Measurements from ENCODE around the gene PDCD10.

PDCD10 gene

DNA sequence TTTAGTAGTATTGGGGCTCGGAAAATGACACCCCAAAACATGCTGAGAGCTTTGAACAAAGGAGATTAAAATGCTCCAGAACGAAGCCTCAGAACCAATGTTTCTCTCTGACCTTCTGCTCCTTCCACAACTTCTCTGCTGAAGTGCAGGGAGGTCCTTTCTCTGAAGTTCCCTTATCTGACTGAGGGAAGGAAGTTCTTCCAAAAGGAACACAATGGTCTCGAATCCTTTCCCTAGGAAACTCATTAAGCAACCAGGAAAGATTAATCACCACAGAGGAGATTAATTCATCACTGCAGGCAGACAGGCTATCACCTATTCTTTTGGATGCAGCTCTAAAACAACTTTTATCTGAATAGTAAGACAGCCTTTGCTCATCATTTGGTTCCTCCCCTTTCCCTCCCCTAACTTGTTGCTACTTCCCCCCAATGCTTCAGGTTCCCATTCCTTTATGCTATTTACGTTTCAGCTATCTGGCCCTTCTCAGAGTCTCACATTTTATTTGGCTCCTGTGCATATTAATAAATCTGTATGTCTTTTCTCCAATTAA, 62.7 kb downstream of the PDCD10 start:
- no peak for DNase-seq

DNA sequence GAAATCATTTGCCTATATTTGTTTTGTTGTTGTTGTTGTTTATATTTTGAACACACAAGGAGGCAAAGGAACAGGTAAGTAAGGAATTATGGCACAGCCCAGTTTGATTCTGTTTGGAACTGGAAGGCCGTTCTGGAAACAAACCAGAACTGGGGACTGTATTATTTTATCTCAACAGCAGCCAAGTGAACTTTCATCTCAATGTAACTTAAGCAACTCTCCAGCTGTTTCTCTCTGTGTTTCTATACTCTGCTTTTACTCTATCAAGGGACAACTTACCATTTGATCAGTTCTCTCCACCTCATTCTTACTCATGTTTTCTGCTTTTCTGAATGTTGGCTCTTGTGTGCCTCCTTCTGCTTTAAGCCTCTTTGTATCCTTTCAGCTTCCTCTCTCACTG, 65.0 kb downstream of the PDCD10 start:
- DNase-seq = no peak

DNA sequence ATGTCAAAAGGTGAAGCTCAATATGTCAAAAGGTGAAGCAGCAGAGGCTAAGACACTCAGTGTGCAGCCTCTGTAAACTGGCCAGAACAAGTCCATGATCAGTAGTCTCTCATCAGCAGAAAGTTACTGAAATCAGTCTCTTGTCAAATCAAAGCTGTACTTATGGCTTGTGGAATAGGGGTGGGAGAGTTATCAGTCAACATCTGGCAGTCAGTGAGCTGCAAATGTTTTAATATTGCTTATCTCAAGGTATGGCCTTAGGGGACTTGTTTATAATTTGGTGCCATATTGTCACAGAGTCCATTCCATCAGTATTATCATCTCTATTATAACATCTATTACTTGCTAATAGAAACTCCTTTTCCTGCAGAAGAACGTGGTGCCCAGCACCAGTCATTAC, 66.0 kb downstream of the PDCD10 start:
- no peak for DNase-seq

DNA sequence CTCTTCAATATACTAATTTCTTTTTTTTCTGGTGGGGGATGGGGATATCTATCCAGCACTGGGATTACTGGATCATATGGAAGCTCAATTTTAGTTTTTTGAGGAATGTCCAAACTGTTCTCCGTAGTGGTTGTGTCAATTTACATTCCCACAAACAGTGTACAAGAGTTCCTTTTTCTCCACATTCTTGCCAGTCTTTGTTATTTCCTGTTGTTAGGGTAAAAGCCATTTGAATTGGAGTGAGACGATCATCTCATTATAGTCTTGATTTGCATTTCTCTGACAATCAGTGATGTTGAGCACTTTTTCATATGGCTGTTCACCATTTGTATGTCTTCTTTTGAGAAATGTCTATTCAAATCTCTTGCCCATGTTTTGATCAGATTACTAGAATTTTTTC, 68.1 kb downstream of the PDCD10 start:
- no peak for DNase-seq

DNA sequence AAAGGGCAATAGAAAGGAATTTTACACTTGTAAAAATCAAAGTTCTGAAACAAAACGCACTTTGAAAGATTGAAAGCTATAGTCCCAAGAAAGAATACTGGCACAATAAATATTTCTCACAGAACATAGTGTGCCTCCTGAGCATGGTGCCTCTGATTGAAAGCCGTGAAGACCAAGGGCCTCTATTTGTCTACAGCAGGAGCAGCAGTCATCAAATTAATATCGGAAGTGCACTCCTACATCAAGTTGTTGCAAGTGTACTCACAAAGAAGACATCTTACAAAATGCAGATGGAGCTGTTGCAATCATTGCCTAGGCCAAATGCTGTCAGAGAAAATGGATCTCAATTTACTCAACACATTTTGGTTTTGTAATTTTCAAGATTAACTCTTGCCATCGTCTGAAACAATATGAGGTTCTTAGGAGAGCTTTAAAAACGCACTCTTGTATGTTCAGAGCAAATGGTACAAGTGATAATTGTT, 71.7 kb downstream of the PDCD10 start:
- DNase-seq = no peak

DNA sequence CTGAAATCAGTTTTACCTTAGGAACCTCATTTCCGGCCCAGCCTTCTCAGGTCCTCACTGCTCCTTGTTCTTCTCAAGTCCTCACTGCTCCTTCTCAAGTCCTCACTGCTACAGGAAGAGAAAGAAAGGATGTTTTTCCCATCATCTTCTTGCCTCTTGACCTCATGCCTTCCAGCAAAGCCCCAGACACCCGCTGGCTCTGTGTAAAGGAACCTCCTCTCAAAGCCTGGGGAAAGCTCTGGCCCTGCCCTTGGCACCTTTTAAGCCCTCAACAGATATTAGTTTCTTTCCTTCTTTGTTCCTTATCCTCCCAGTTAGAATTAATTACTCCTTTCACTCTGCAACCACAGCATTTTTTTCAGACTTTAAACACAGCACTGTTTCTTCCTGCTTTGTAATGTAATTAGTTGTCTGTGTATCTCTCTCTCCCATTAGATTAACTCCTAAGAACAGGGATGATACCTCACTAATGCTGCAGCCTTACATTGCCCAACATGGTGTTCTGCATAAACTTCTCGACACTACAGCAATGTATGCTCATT, 76.9 kb downstream of the PDCD10 start:
- DNase-seq = no peak

DNA sequence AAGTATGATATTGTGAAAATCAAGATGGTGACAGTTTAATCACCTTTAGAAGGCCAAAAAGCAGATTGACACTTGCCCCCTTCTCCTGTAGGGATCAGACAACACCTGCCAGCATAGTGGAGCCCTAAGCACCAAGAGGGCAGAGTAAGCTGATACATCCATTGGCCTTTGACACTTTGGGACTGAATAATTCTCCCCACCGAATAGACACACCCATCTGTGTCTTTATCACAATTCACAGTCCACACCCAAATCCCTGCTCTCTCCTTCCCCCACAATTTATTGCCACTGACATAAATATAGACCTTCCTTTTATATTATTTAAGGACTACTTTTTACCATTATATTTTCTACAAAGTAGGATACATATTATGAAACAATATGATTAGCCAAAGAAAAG, 77.9 kb downstream of the PDCD10 start:
- DNase-seq = no peak

DNA sequence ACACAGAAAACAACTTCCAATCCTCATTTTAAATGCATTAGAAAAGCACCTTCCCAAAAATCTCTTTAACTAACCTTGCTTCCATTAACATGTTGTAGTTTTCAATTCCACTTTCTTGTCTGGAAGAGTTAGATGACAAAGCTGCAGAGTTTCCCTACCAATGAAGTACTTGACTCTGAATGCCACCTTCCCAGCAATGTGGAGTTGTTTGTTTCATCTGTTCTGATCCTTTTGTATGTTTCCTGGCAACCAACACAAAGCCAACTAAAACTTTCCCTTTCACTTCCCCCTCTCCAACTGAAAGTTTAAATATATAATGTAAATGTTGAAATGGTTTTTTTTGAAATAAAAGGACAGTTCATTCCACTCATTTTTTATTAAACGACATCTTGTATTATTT, 80.9 kb downstream of the PDCD10 start, which contains the start of gene WDR49:
Gene WDR49, minus strand, starts transcription at position 183 of the 400 bp plus-strand sequence. CDS start 517 bp downstream, outside the sequence.
- DNase-seq = no peak

DNA sequence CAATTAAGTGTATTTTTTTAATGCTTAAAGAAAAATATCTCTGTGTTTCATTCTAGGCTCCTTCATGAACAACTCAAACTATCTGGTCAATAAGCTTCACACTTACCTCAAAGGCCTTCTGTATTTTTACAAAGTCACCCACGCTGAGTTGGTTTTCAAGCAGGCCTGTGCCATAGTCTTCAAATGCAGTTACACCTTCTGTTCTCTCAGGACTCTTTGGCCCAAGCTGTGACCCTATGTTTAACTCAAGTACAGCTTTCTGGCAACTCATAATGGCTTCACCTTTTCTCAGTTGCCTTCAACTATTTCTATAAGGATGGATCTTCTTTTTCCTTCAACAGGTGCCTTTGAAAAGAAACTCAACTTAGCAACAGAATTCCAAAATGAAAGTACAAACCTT, 81.5 kb downstream of the PDCD10 start:
- DNase-seq = no peak

DNA sequence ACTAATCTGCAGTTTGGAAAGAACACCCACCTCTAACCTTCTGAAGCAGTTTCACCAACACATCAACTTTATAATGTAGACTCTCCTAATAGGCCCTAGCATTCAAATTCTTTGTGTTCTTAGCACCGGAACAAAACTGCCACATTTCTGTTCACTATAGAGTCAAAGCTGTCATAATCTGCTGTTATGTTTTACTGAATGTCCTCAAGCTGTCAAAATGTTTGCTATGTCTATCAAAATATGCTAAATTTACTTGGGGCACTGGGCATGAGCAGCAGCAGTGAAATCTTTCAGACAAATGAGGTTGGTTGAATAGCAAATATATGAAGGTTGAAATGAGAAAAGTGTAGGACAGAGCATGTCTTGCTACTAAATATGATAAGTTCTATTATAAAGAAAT, 82.9 kb downstream of the PDCD10 start:
- DNase-seq = no peak

DNA sequence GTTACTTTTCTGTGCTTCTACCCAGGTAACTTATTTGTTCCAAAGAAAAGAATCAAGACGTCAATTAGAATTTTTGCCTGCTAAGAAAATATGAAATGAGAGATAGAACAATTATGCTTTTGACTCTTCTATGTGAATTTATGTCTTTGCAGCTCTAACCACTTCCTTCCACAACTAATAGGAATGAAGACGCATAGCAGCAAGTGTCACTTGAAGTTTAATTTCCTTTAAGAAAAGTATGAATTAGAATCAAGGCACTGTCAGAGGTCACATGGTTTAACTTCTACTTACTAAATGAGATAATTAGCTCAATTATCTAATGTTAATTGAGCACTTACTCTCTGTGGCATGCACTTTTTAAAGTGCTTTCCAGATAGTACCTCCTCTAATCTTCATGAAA, 84.2 kb downstream of the PDCD10 start:
- DNase-seq = no peak

DNA sequence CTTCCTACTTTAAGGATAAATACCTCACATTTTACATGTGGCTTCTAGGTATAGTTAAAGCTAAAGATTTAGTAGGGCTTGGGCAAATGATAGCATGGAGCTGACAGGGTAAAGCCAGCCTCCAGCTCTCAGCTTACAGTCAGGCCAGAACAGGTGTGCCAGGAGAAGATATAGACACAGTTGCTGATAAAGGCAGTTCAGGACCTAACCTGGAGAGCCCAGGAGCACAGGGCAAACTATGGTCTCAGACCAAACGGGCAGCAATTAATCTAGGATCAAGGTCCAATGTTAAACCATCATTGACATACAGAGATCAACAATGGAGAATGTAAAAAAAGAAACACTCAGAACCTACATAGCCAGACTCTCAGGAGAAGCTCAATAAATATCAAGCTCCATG, 84.9 kb downstream of the PDCD10 start:
- DNase-seq = no peak

DNA sequence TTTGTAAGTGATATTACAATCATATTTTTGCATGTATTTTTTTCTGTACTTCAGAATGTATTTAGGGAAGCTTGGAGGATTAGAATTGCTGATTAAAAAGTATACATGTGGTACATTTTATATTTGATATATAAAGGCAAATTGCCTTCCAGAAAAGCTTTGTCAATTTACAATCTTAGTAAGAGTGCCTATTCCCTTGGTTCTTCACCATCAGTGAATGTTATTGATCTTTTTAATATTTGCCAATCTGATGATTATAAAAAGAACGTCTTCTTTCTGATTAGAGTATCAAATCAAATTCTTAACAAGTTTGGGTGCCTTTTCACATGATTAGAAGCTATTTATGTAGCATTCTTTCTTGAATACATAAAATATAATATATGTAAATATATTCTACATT, 90.1 kb downstream of the PDCD10 start:
- DNase-seq = no peak

All from stimulated activated CD4-positive, alpha-beta T cell treated with anti-CD3 and anti-CD28 coated beads, Interleukin-4, amount 100 ng/mL, for 1 hour (primary cell).